Measurements from ENCODE around the gene CFAP65. TPM values are rescaled to one million over a fixed set of nuclear protein-coding genes. Genes with fewer than 3 reads are reported as not detected.

CFAP65 gene
- total RNA-seq, 1 experiment from 2014 or later, result 0.44 TPM

GRCh38 chr2:219084791-219085190 is 43.5 kb upstream of the CFAP65 start (continued):
- TF ChIP-seq, protein P1, sequence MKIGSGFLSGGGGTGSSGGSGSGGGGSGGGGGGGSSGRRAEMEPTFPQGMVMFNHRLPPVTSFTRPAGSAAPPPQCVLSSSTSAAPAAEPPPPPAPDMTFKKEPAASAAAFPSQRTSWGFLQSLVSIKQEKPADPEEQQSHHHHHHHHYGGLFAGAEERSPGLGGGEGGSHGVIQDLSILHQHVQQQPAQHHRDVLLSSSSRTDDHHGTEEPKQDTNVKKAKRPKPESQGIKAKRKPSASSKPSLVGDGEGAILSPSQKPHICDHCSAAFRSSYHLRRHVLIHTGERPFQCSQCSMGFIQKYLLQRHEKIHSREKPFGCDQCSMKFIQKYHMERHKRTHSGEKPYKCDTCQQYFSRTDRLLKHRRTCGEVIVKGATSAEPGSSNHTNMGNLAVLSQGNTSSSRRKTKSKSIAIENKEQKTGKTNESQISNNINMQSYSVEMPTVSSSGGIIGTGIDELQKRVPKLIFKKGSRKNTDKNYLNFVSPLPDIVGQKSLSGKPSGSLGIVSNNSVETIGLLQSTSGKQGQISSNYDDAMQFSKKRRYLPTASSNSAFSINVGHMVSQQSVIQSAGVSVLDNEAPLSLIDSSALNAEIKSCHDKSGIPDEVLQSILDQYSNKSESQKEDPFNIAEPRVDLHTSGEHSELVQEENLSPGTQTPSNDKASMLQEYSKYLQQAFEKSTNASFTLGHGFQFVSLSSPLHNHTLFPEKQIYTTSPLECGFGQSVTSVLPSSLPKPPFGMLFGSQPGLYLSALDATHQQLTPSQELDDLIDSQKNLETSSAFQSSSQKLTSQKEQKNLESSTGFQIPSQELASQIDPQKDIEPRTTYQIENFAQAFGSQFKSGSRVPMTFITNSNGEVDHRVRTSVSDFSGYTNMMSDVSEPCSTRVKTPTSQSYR (CRISPR knock-in tag; IDR thresholded peaks at IDR 0.05), result no peak
- no peak for TF ChIP-seq ETV6 (CRISPR knock-in tag; IDR thresholded peaks at IDR 0.05)
- TF ChIP-seq, protein P2, sequence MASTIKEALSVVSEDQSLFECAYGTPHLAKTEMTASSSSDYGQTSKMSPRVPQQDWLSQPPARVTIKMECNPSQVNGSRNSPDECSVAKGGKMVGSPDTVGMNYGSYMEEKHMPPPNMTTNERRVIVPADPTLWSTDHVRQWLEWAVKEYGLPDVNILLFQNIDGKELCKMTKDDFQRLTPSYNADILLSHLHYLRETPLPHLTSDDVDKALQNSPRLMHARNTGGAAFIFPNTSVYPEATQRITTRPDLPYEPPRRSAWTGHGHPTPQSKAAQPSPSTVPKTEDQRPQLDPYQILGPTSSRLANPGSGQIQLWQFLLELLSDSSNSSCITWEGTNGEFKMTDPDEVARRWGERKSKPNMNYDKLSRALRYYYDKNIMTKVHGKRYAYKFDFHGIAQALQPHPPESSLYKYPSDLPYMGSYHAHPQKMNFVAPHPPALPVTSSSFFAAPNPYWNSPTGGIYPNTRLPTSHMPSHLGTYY (CRISPR knock-in tag; IDR thresholded peaks at IDR 0.05), result no peak
- TF ChIP-seq, protein P3, sequence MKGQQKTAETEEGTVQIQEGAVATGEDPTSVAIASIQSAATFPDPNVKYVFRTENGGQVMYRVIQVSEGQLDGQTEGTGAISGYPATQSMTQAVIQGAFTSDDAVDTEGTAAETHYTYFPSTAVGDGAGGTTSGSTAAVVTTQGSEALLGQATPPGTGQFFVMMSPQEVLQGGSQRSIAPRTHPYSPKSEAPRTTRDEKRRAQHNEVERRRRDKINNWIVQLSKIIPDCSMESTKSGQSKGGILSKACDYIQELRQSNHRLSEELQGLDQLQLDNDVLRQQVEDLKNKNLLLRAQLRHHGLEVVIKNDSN (CRISPR knock-in tag; IDR thresholded peaks at IDR 0.05), result no peak
- no peak for TF ChIP-seq AR (CRISPR knock-in tag; IDR thresholded peaks at IDR 0.05)
- no peak for TF ChIP-seq ZNF423 (CRISPR knock-in tag; IDR thresholded peaks at IDR 0.05)
- TF ChIP-seq FOXJ3 (CRISPR knock-in tag; IDR thresholded peaks at IDR 0.05; ENCODE audit: borderline replicate concordance), result no peak
- TF ChIP-seq TEAD1 (CRISPR knock-in tag; IDR thresholded peaks at IDR 0.05), result no peak
- TF ChIP-seq, protein P4, sequence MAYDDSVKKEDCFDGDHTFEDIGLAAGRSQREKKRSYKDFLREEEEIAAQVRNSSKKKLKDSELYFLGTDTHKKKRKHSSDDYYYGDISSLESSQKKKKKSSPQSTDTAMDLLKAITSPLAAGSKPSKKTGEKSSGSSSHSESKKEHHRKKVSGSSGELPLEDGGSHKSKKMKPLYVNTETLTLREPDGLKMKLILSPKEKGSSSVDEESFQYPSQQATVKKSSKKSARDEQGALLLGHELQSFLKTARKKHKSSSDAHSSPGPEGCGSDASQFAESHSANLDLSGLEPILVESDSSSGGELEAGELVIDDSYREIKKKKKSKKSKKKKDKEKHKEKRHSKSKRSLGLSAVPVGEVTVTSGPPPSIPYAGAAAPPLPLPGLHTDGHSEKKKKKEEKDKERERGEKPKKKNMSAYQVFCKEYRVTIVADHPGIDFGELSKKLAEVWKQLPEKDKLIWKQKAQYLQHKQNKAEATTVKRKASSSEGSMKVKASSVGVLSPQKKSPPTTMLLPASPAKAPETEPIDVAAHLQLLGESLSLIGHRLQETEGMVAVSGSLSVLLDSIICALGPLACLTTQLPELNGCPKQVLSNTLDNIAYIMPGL (CRISPR knock-in tag; IDR thresholded peaks at IDR 0.05), result no peak

- Mint-ChIP-seq H3K27ac (no peak overlapping the region), H3K36me3 (no peaks in the 10 kb centered on the region), H3K27me3 (ENCODE audit: low read depth) (no peaks in the 10 kb centered on the region), H3K9me3 (no peaks in the 10 kb centered on the region), H3K4me3 (no peak overlapping the region), H3K4me1 (peaks cover 17% of the 10 kb centered on the region)
- ChIA-PET CTCF (interaction anchor here (1.1 to 4.0 kb wide), 5 partner anchors 9 to 213 kb away, joined by 5 to 18 read pairs (median 14); no protein-coding TSS in a partner anchor), POLR2A (no interaction called here)
- DNase-seq (ENCODE audit: low spot score), result no peak
- ATAC-seq, result no peak
- TF ChIP-seq PRRX2 (CRISPR knock-in tag; IDR thresholded peaks at IDR 0.05) (no peak), MAX (CRISPR knock-in tag; IDR thresholded peaks at IDR 0.05) (no peak)
- TF ChIP-seq, protein P1 (CRISPR knock-in tag; IDR thresholded peaks at IDR 0.05), result no peak
- TF ChIP-seq, protein P5, sequence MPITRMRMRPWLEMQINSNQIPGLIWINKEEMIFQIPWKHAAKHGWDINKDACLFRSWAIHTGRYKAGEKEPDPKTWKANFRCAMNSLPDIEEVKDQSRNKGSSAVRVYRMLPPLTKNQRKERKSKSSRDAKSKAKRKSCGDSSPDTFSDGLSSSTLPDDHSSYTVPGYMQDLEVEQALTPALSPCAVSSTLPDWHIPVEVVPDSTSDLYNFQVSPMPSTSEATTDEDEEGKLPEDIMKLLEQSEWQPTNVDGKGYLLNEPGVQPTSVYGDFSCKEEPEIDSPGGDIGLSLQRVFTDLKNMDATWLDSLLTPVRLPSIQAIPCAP (CRISPR knock-in tag; IDR thresholded peaks at IDR 0.05), result no peak
- TF ChIP-seq, protein P6, sequence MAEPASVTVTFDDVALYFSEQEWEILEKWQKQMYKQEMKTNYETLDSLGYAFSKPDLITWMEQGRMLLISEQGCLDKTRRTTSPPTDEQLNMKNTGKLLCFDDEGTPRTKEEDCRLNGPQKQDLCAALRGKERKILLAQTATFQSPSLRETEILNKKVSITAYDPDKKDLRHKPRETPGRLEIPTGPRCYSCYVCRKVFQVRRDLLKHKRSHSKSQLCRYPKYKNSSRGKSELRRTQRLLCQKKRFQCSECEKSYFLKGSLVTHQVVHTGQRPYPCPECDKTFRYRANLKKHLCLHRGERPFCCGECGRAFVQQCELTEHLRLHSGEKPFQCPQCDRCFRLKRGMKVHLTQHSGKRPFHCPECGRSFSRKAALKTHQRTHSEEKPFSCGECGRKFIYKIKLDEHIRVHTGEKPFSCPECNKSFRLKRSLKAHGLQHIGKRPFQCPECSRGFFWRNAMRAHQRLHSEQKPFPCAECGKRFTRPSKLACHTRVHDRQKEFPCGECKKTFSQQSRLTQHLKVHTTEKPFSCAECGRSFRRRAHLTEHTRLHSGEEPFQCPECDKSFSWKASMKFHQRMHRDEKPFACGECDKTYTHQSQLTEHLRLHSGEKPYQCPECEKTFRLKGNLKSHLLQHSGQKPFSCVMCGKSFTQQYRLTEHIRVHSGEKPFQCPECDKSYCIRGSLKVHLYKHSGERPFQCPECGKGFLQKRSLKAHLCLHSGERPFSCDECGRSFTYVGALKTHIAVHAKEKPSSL (CRISPR knock-in tag; conservative IDR thresholded peaks at IDR 0.05), result no peak
- TF ChIP-seq, protein P7, sequence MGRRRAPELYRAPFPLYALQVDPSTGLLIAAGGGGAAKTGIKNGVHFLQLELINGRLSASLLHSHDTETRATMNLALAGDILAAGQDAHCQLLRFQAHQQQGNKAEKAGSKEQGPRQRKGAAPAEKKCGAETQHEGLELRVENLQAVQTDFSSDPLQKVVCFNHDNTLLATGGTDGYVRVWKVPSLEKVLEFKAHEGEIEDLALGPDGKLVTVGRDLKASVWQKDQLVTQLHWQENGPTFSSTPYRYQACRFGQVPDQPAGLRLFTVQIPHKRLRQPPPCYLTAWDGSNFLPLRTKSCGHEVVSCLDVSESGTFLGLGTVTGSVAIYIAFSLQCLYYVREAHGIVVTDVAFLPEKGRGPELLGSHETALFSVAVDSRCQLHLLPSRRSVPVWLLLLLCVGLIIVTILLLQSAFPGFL (CRISPR knock-in tag; IDR thresholded peaks at IDR 0.05; ENCODE audit: borderline replicate concordance), result no peak
Observed at GRCh38 chr2:219082332-219082958, 41.1 kb upstream of the CFAP65 start.
